NCI-H524 (cell line): ENCODE measurements around the gene PRC1.

Experiments
- DNase-seq, 2 experiments: peaks; one replicate each; lab custom pipeline; 2025; lab: John Stamatoyannopoulos, UW

The PRC1 gene

DNA sequence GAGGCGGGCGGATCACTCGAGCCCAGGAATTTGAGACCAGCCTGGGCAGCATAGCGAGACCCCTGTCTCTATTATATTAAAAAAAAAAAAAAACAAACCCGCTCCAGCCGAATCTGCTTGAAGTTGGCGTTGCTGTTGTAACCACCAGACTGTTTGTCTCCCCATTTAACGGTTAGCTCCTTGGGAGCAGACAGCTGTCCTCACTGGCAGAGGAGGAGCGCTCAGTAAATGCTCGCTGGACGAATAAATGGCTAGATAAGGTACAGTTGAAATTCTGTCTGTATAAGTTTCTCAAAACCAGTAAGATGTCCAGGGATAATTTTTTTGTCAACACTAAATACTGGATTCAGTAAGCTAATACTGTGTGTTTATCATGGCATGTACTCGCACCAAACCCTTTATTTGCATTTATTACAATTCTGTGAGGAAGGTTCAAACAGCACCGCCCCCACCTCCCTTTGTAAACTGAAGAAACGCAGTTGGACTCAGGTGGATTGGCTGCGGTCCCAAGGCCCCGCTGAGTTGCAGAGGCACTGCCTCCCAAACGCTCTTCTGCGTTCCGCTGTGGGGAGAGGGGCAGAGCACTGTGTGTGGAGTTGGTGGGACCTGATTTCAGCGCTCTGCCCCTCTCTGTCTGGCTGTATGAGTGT is 38.6 kb downstream of the PRC1 start:
- no peak for DNase-seq

DNA sequence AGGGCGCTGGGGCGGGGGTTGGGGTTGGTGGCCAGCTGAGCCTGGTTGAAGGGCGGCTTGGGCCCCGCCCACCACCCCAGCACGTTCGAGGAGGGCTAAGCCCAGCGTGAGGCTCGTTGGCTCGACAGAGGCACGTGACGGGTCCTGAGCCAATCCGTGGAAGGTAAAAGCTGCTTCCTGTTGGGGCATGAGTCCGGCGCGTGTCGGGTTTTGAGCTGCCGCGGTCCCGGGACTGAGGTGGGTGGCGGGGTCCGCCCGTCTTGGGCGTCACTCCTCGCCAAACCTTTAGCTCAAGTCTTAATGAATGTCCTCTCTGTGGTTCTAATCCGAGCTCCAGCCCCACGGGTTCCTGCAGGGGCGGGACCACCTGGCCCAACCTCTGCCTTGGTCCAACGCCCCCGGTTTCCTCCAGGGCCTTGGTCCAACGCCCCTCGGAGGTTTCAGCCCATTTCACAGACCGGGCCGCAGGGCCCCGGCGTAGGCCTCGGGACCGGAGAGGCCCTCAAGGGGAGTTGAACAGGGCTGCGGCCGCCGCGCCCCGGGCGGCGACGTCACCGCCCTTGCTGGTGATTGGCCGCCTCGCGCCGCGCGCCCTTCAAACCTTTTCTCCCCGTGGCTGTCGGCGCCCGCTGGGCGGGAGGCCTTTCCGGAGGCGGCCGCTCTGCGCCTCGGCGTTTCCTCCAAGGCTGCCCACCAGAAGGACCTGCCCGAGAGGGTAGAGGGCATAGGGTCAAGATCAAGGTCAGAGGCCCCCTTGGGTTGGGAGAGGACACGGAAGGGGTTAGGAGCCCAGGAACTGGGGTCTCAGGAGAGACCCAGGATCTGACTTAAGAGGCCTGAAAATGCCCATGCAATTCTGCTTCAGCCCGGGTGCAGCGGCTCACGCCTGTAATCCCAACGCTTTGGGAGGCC is 39.4 kb downstream of the PRC1 start, which contains the start of gene RCCD1:
Gene RCCD1 (plus strand): TSS at position 173 of the 912 bp plus-strand sequence. CDS start 1,851 bp downstream, outside the sequence.
- peak; percentile 96 to 97 for DNase-seq

DNA sequence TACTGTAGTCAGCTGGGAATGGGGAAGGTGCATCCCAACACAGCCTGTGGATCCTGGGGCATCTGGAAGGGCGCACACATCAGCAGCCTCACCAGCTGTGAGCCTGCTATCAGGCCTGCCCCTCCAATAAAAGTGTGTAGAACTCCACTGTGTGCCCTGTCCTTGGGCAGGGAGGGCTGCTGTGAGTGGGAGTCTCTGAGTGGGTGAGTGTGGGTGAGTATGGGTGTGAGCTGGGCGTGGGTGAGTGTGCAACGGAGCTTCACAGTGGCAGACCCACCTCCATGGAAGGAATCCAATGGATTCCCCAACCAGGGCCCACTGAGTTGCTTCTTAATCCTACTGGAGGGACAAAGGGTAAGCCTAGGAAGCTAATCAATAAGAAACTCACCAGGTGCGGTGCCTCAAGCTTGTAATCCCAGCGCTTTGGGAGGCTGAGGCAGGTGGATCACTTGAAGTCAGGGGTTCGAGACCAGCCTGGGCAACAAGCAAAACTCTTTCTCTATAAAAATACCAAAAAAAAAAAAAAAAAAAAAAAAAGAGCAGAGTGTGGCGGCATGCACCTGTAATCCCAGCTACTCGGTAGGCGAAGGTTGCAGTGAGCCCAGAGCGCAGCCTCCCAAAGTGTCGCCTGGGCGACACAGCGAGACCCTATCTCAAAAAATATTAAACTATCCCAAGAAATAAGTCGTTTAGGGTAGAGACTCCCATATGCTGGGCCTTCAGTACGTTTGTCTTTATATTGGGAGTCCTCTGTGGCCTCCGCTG is 40.2 kb downstream of the PRC1 start:
- no peak for DNase-seq

DNA sequence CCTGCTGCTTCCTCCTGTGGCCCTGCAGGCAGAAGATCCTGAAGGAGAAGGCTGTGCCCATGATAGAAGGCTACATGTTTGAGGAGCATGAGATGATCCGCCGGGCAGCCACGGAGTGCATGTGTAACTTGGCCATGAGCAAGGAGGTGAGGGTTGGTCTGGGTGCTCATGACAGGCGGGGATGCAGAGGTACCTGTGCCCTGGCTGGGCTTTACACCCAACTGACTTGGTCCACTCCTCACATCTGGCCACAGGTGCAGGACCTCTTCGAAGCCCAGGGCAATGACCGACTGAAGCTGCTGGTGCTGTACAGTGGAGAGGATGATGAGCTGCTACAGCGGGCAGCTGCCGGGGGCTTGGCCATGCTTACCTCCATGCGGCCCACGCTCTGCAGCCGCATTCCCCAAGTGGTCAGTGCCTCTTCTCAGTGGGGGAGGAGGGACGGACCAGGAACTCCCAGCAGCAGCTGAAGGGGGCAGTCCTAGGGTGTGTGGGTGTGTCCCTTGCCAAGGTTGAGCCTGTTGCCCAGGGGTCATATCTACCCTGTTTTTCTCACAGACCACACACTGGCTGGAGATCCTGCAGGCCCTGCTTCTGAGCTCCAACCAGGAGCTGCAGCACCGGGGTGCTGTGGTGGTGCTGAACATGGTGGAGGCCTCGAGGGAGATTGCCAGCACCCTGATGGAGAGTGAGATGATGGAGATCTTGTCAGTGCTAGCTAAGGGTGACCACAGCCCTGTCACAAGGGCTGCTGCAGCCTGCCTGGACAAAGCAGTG is 41.2 kb downstream of the PRC1 start:
- DNase-seq = no peak

DNA sequence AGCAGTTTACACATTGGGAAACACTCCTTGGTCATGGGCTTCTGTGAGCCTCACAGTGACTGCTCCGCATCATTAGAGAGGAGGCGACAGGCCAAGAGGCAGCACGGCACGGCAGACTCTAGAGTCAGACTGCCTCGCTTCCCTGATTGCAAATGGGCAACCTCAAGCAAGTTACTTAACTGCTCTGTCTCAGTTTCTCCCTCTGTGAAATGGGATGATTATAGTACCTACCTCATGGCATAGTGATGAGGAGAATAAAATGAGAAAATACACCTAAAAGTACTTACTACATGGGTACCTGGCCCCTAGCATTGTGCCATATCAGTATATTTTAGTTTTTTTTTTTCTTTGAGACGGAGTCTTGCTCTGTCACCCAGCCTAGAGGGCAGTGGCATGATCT is 43.7 kb downstream of the PRC1 start:
- DNase-seq = no peak

DNA sequence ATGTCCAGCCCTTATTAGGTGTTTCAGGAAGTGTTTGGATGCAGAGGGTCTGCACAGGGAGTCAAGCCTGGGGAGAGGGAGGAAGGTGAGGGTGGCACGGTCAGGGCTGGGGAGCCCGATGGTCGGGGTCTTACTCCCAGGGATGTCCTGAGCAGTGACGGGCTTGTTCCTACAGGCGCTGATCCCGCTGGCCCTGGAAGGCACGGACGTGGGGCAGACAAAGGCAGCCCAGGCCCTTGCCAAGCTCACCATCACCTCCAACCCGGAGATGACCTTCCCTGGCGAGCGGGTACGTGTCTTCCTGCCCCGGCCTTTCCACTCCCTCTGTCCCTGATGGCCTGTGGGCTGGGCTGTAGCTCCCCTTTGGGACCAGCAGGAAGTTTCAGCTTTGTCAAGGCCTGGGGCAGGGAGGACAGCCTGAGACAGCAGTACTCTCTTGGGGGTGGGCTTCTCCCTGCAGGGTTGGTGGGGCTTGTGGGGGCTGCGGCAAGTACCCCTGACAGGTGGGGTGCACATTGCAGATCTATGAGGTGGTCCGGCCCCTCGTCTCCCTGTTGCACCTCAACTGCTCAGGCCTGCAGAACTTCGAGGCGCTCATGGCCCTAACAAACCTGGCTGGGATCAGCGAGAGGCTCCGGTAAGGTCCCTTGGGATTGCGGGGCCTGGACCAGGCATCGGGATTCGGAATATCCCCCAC is 44.2 kb downstream of the PRC1 start:
- DNase-seq = no peak

DNA sequence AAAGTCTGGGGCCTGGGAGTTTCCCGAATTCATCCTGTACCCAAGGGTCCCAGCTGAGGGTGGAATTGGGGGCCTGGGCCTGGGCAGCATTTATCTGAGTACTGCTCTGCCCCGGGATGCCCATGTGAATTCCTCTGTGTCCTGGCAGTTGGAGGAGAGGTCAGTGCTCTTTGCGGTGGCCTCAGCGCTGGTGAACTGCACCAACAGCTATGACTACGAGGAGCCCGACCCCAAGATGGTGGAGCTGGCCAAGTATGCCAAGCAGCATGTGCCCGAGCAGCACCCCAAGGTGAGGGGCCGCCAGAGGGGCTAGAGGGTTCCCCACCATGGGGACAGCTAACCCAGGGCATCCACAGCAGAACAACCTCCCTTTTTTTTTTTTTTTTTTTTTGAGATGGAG is 45.8 kb downstream of the PRC1 start:
- no peak for DNase-seq

DNA sequence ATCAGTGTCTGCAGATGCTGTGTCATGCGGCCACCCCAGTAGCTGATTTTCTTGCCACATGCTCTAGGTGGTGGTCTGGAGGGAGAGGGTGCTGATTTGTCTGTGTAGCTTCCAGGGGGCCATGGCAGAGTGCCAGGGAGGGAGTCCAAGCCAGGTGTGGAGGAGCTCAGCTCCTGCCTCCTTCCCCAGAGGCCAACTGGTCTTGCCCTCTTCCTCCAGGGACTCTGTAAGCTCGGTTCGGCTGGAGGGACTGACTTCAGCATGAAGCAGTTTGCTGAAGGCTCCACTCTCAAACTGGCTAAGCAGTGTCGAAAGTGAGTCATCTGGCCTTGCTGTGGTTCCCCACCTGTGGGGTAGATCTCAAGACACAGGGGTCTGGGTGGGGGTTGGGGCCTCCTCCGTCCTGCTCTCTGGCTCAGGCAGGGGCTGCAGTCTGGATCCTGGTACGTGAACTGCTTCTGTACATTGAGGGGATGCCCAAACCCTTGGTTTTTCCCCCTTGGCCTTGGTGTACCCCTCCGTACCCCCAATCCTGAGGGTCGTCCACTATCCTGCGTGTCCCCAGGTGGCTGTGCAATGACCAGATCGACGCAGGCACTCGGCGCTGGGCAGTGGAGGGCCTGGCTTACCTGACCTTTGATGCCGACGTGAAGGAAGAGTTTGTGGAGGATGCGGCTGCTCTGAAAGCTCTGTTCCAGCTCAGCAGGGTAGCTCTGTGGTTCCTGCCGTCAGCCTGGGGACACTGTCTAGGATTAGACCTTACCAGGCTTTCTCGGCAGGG is 46.6 kb downstream of the PRC1 start:
- DNase-seq = no peak

DNA sequence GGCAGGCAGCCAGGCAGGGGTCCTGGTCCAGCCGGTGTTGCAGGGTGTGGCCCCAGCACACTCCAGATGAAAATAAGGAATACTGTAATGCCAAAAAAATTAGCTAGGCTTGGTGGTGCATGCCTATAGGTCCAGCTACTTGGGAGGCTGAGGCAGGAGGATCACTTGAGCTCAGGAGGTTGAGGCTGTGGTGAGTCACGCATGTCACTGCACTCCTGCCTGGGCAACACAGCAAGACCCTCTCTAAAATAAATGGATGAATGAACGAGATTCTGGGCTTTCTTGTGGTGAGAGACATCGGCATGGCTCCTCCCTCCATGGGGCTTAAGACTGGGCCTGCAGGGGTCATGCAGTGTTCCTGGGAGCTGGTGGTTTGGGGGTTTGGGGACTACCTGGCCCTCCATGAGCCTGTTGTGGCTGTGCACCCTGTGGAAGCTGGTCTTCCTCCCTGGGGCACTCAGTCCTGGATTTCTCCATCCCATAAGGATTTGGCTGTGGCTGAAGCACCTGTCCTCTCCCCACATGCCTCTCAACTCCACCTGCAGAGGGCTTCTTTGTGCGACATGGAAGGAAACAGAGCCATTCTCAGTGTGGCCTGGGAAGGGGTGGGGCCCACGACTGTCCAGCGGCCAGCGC is 47.3 kb downstream of the PRC1 start:
- no peak for DNase-seq

DNA sequence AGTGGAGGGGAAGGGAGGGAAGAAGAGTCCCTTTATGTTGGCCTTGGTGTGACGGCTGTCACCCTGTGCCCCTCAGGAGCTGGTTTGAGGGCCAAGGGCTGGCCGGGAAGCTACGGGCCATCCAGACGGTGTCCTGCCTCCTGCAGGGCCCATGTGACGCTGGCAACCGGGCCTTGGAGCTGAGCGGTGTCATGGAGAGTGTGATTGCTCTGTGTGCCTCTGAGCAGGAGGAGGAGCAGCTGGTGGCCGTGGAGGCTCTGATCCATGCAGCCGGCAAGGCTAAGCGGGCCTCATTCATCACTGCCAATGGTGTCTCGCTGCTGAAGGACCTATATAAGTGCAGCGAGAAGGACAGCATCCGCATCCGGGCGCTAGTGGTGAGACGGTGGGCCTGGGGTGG is 47.8 kb downstream of the PRC1 start:
- DNase-seq = no peak

DNA sequence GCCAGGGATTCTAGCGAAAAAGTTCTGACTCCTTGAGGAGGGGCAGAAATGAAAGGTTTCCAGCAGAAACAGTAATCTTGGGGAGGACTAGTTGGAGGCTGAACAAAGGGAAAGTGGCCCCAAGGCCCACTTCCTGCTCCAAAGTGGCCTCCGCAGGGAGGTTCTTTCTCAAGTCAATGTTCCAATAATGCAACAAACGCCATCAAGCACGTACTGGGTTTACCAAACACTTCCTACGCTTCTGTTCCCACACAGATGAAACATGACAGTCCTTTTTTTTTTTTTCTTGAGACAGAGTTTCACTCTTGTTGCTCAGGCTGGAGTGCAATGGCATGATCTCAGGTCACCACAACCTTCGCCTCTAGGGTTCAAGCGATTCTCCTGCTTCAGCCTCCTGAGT is 49.2 kb downstream of the PRC1 start:
- no peak for DNase-seq

DNA sequence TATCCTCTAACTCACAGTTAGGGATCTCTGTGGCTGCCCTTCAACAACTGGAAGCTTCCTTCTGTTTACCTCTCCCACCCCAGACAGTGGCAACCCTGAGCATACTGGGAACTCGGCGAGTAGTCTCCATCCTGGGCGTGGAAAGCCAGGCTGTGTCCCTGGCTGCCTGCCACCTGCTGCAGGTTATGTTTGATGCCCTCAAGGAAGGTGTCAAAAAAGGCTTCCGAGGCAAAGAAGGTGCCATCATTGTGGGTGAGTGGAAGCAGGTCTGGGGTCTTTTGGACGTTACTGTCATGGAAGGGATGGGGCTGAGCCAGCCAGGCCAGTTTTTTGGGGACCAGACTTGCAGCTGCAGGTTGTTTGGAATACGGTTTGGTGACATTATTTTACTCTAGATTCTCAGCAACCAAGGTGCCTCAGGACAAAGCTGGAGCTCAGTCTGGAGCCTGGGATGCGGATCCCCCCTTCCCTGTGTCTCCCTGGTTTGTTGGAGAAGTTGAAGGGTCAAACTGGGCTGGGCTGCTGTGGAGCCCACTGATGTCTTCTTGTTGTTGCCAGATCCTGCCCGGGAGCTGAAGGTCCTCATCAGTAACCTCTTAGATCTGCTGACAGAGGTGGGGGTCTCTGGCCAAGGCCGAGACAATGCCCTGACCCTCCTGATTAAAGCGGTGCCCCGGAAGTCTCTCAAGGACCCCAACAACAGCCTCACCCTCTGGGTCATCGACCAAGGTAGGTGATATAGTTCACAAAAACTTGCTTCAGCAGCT is 51.8 kb downstream of the PRC1 start:
- DNase-seq = no peak

DNA sequence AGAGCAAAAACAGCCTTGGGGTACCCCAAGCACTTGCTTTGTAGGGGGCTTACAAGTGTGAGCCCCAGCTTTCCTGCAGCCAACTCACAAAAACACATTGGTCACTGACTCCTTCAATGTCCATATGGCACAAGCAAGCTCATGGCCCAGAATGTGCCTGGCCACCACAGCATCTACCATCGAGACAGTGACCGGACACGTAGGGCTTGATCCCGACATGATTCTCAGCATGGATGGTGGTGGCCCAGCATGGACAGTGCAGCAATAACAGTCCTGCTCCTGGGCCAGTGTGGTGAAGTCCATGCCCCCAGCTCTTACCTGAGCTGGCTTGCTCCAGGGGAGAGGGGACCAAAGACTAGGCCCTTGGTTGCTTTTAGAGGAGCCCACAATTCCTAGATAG is 53.3 kb downstream of the PRC1 start:
- no peak for DNase-seq

DNA sequence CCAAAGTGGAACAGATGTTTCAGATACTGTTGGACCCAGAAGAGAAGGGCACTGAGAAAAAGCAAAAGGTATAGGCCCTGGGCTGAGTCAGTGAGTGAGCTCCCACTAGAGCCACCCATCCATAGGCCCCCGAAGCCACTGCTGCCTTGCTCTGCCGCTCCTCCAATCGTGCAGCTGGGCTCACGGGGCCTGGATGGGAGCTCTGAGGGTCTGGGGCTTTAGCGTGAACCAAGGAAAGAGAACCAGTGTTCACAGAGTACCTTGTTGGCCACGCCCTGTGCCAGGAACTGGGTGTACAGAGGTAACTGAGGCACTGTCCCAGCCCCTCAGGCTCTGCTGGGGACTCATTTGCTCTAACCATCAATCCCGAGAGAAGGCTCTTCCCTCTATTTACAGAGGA is 54.6 kb downstream of the PRC1 start:
- DNase-seq = no peak

DNA sequence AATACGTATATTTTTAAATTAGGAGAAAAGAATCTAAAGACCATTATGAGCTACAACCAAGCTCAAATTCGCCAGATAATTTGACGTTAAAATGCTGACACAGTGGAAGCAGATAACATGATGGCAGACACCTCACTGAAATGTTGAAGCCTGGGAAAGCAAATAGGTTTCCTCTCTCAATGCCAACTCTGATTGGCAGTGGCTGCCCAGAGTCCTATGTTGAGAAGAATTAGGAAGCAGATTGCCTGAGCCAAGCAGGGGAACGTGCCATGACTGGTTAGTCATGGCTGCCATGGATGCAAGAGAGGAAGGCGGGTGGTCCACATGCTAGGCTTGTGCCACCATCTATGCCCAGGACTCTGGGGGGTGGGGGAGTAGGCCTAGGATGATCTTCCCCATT is 56.1 kb downstream of the PRC1 start:
- DNase-seq = no peak

DNA sequence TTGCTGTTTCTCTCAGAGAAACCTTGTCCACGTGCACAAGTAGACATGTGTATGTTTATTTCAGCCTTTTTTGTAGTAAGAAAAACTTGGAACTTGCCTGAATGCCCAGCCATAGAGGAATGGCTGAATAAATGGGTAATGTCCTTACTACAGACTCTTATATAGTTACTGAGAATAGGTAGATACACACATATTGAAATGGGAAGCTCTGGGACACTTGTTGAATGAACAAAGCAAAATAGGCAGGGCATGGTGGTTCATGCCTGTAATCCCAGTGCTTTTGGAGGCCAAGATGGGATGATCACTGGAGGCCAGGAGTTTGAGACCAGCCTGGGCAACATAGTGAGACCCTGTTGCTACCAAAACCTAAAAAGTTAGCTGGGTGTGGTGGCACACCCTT is 57.5 kb downstream of the PRC1 start:
- DNase-seq = no peak

DNA sequence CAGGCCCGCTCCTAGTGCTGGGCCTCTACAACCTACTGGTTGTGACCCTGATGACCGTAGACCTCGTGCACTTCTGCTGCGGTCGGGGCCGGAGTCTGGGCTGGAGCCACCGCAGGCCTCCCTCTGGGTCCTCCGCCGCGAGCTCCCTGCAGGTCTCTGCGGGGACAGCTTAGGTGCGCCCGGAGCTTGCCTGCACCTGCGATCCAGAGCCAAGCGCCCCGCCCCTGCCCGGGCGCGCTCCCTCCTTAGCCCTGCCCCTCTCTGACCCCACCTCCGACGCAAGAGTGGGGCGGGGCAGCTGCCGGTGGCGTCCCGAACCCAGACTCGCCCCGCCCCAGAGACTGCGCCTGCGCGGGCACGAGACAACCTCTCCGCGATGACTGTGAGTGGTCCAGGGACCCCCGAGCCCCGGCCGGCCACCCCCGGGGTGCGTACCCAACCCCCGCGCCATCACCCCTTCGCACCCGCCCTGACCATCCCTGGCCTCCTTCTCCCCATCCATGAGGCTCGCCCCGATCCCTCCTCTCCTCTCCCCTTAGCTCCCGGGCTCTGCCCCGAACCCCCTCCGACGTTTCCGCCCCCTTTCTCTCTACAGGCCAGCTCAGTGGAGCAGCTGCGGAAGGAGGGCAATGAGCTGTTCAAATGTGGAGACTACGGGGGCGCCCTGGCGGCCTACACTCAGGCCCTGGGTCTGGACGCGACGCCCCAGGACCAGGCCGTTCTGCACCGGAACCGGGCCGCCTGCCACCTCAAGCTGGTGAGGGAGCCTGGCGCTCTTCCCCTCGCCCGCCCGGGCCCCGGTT is 59.2 kb downstream of the PRC1 start, which contains the start of gene UNC45A:
Gene UNC45A (plus strand): TSS at position 337 of the 803 bp plus-strand sequence. CDS start 40 bp downstream, at position 377.
- DNase-seq = peak; percentile 83 to 89
